Tongue (tissue), 2 donors: Measurements from ENCODE around the gene NUDT16L1. TPM values are rescaled to one million over a fixed set of nuclear protein-coding genes. Genes with fewer than 3 reads are reported as not detected.

ENCODE experiments used
- DNase-seq: peaks from one replicate; pipeline ENCODE4 v3.0.0-alpha.2; 2015
- total RNA-seq: library from RNA; depleted of rRNA; stranded (reverse); fragments of >200 nt; gene quantifications from one replicate; pipeline ENCODE4 v1.2.3, GENCODE V29; 2014

NUDT16L1 gene
- total RNA-seq, 1 donor from 2014 or later: 38.2 TPM

- DNase-seq: no peak
Observed at GRCh38 chr16:4682084-4682591, 11.2 kb upstream of the NUDT16L1 start.

- peak; percentile 29 for DNase-seq
Observed at GRCh38 chr16:4682616-4683254, 10.6 kb upstream of the NUDT16L1 start.

GRCh38 chr16:4683255-4684057 is 9.9 kb upstream of the NUDT16L1 start:
- DNase-seq: no peak

- no peak for DNase-seq
Observed at GRCh38 chr16:4684058-4684715, 9.2 kb upstream of the NUDT16L1 start.

- DNase-seq: no peak
Observed at GRCh38 chr16:4684763-4685162, 8.6 kb upstream of the NUDT16L1 start.

GRCh38 chr16:4685292-4685691 is 8.1 kb upstream of the NUDT16L1 start:
- DNase-seq: no peak

GRCh38 chr16:4685776-4686496 is 7.4 kb upstream of the NUDT16L1 start:
- no peak for DNase-seq

- no peak for DNase-seq
Observed at GRCh38 chr16:4686497-4687210, 6.7 kb upstream of the NUDT16L1 start.

DNA sequence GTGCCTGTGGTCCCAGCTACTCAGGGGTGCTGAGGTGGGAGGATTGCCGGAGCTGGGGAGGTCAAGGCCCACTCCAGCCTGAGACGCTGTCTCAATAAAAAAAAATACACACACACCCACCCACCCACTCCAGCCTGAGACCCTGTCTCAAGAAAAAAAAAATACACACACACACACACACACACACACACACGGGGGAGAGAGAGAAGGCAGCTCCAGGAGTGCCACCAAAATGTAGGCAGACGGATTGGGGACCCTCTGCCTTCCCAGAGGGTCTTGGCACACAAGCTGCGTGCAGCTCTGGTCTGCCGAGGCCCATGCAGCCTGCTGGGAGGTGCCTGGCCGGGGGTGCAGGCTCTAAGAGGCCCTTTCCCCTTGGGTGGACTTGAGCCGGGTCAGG is 5.9 kb upstream of the NUDT16L1 start:
- DNase-seq: no peak

DNA sequence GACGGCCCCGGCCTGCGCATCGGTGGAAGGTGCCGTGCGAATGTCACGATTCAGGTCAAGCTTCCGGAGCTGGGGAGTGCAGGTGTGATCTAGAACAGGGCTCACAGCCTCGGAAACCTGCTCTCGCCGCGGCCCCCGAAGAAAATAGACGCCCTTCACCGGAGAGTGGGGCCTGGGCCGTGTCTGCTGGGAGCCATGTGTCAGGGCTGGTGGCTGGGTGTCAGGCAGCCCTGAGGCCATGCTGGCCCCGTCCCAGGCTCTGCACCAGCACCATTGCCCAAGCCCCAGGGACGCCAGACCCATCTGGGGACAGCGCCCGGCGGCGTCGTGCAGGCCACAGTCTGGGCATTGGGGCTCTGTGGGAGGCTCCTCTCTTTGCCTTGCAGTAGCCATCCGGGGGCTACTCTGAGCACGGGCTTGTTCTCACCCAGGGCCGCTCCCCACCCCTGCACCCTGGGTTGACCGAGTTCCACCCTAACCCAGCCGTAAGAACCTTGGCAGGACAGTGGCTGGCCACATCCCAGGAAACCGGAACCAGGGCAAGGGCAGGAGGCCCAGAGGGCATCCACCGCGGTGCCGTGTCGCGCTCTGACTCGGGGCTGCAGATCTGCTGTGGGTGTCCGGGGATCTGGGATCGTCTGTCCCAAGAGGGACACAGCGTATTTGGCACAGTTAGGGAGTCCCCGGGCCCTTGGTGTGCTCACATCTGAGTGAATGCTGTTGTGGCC is 5.3 kb upstream of the NUDT16L1 start:
- no peak for DNase-seq

DNA sequence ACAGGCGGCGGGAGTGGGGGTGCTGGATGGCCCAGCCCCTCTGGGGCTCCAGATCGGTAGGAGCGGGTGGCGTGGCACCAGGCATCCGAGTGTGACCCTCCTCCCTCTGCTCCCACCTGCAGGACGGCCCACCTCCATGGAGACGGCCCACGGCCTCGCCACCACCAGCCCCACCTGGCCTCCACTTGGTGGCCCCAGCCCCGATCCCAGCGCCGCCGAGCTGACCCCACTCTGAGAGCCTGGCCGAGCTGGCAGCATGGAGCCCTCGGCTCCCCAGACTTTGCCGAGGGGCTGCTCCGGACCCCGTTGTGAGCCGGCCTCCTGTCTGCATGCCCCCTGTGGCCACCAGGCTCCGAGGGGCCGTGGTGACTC is 4.7 kb upstream of the NUDT16L1 start:
- DNase-seq: no peak

- DNase-seq: no peak
Observed at GRCh38 chr16:4689091-4689671, 4.2 kb upstream of the NUDT16L1 start.

DNA sequence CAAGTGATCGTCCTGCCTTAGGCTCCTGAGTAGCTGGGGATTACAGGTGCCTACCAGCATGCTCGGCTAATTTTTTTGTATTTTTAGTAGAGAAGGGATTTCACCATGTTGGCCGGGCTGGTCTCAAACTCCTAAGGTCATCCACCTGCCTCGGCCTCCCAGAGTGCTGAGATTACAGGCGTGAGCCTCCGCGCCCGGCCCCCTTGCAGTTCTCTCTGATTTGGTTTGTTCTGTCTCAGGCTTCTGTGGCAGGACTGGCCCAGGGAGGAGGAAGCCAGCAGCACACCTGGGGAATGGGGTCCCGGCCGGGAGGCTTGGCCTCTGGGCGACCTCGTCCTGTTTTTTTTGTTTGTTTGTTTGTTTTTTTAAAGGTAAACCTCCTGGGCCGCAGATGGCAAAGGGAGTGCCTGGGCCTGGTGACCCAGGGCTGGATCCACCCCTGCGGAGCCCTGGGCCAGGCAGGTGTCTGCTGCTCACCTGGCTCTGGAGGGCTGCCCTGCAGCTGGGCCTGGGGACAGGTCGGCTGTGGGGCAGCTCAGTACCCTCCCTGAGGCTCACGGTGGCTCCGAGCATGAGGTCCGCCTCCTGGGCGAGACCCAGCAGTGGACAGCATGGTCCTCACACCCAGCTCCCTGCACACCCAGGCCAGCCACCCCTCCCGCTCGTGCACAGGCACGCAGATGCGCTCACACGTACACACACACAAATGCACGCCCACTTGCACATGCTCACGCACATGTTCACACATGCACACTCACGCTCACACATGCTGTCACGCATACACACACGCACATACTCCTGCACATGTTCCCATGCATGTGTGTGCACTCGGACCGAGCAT is 3.3 kb upstream of the NUDT16L1 start:
- DNase-seq: no peak

- no peak for DNase-seq
Observed at GRCh38 chr16:4690946-4691665, 2.3 kb upstream of the NUDT16L1 start.

DNA sequence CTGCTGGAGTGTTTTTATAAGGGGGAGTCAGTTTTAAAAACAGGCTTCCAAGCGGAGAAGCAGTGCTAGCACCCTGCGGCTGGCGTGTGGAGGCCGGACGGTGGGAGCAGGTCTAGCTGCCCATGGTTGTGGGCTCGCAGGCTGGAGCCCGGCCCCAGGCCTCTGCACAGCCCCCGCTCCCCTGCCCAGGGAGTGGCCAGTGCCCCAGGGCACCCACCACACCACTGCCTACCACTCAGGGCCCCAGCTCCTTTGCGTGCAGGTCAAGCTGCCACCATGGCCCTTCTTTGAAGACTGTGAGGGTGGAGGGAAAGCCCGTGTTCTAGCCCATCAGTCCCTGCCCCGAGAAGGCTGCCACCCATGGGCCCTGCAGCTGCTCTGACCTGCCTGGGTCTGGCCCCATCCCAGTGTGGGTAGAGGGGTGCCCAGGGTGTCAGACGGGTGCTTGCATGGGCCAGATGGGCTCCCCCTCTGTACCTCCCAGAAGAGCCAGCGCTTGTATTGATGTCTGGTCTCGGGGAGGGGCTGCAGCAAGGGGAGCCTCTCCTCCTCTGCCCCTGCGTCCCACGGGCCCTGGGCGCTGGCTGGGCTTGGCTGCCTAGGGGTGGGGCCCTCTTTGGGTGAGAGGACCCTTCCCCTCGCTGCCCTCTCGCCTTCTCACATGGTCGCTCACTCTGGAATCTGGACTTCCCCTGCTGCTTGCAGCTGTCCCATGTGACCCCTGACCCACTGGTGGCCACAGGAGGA is 1.5 kb upstream of the NUDT16L1 start:
- no peak for DNase-seq

DNA sequence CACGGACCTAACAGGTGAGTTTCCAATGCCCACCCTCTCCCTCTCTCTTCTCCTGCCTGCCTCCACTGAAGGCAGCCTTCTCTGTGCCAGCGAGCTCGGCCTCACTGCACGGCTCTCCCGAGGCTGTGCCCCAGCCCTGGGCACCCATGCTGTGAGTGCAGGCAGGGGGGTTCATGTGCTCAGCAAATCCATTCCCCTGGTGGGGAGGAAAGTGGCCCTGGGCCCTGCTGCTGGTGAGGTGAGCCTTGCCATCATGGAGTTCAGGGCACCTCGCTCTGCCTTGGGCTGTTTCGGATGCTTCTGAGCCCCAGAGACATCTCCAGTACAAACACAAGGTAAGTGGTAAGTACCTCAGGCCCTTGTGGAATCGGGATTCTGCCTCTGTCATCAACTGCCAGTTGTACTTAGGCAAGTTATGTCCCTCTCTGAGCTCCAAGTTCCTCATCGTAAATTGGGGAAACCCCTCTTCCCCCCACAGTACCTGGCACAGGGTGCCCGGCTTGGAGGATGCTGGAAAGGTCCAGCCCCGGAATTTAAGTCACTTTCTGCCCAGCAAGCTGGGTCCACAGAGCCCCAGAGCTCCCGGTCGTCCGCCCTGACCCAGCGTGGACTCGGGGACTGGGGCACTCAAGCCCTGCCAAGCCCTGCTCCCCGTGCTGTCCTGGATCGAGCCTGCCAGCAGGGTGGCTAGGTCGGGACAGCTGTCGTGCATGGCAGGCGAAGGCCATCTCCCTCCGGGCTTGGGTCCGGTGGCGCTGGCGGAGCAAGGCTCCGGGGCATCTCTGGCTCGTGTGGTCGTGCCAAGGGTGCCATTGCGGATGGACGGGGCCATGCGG is 684 bp upstream of the NUDT16L1 start:
- no peak for DNase-seq

DNA sequence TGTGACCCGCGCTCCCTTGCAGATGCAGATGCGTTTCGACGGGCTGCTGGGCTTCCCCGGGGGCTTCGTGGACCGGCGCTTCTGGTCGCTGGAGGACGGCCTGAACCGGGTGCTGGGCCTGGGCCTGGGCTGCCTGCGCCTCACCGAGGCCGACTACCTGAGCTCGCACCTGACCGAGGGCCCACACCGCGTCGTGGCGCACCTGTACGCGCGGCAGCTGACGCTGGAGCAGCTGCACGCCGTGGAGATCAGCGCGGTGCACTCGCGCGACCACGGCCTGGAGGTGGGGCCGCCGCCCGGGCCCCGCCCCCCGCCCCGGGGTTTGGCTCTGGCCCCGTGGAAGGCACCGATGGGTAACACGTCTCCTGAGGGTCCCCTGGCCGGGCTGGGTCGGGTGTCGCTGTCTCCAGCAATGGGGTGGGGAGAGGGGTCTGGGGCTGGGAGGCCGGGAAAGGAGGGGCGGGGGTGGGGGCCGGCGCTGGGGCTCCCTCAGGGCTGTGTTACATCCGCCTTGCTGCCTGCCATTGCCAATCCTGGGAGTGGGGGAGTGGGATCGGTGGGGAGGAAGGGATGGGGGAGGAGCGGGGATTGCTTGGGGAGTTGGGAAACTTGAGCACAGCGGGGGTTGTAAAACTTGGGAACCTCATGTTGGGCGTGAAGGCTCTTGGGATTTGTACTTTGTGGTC is 737 bp downstream of the NUDT16L1 start:
- DNase-seq: peak; percentile 45
